ENCODE data around the gene TSHZ1.

Gene TSHZ1

GRCh38 chr18:75249175-75249518 is 38.5 kb downstream of the TSHZ1 start:
- no peak for DNase-seq
- no peak overlapping the region for H3K27ac ChIP-seq
- no peak overlapping the region for H3K4me3 ChIP-seq (ENCODE audit: low read depth, low read length)
- in situ Hi-C loops (cut with HindIII; ENCODE audit: low pct_ligation_motif_present, low sequenced_read_pairs), result no loop called here
- H3K27me3 ChIP-seq (replicated peaks), result no peaks in the 10 kb centered on the region
- H3K36me3 ChIP-seq (replicated peaks), result no peaks in the 10 kb centered on the region
- TF ChIP-seq CTCF (IDR thresholded peaks at IDR 0.05; ENCODE audit: low read depth, low read length, missing control alignments), result no peak

- Histone ChIP-seq H3K36me3 (replicated peaks) (no peaks in the 10 kb centered on the region), H3K4me3 (ENCODE audit: low read depth, low read length) (no peak overlapping the region), H3K27ac (no peak overlapping the region), H3K27me3 (replicated peaks) (no peaks in the 10 kb centered on the region)
- in situ Hi-C loops (cut with HindIII; ENCODE audit: low pct_ligation_motif_present, low sequenced_read_pairs), result no loop called here
- TF ChIP-seq CTCF (IDR thresholded peaks at IDR 0.05; ENCODE audit: low read depth, low read length, missing control alignments), result no peak
- no peak for DNase-seq
Measured at GRCh38 chr18:75249672-75250470, 39.3 kb downstream of the TSHZ1 start.

- no peak overlapping the region for H3K4me3 ChIP-seq (ENCODE audit: low read depth, low read length)
- DNase-seq, result no peak
- in situ Hi-C loops (cut with HindIII; ENCODE audit: low pct_ligation_motif_present, low sequenced_read_pairs), result no loop called here
Measured at GRCh38 chr18:75250471-75250821, 39.8 kb downstream of the TSHZ1 start.

GRCh38 chr18:75251466-75251865 is 40.9 kb downstream of the TSHZ1 start:
- H3K36me3 ChIP-seq (replicated peaks), result no peaks in the 10 kb centered on the region
- no peak for TF ChIP-seq CTCF (IDR thresholded peaks at IDR 0.05; ENCODE audit: low read depth, low read length, missing control alignments)
- no peak overlapping the region for H3K27ac ChIP-seq
- no peak for DNase-seq
- no peak overlapping the region for H3K4me3 ChIP-seq (ENCODE audit: low read depth, low read length)
- in situ Hi-C loops (cut with HindIII; ENCODE audit: low pct_ligation_motif_present, low sequenced_read_pairs), result no loop called here
- no peaks in the 10 kb centered on the region for H3K27me3 ChIP-seq (replicated peaks)

More at GRCh38 chr18:75250471-75250821, 39.8 kb downstream of the TSHZ1 start:
- no peaks in the 10 kb centered on the region for H3K36me3 ChIP-seq (replicated peaks)
- no peak for TF ChIP-seq CTCF (IDR thresholded peaks at IDR 0.05; ENCODE audit: low read depth, low read length, missing control alignments)
- H3K27me3 ChIP-seq (replicated peaks), result no peaks in the 10 kb centered on the region
- no peak overlapping the region for H3K27ac ChIP-seq

GRCh38 chr18:75252136-75252535 is 41.5 kb downstream of the TSHZ1 start:
- H3K27ac ChIP-seq, result no peak overlapping the region
- no peaks in the 10 kb centered on the region for H3K27me3 ChIP-seq (replicated peaks)
- TF ChIP-seq CTCF (IDR thresholded peaks at IDR 0.05; ENCODE audit: low read depth, low read length, missing control alignments), result no peak
- DNase-seq, result no peak
- H3K4me3 ChIP-seq (ENCODE audit: low read depth, low read length), result no peak overlapping the region
- H3K36me3 ChIP-seq (replicated peaks), result no peaks in the 10 kb centered on the region
- in situ Hi-C loops (cut with HindIII; ENCODE audit: low pct_ligation_motif_present, low sequenced_read_pairs), result no loop called here

GRCh38 chr18:75253043-75253442 is 42.4 kb downstream of the TSHZ1 start:
- no peak for TF ChIP-seq CTCF (IDR thresholded peaks at IDR 0.05; ENCODE audit: low read depth, low read length, missing control alignments)
- DNase-seq, result no peak
- H3K27ac ChIP-seq, result no peak overlapping the region
- H3K36me3 ChIP-seq (replicated peaks), result no peaks in the 10 kb centered on the region
- no peak overlapping the region for H3K4me3 ChIP-seq (ENCODE audit: low read depth, low read length)
- in situ Hi-C loops (cut with HindIII; ENCODE audit: low pct_ligation_motif_present, low sequenced_read_pairs), result no loop called here
- no peaks in the 10 kb centered on the region for H3K27me3 ChIP-seq (replicated peaks)
